HK-2 (cell line): ENCODE data around the gene GALT.
A peak's percentile ranks its signal among the peaks of the same experiment; 100 is the strongest.

Source experiments
- DNase-seq: peaks from one replicate; pipeline ENCODE4 v3.0.0-alpha.2; 2018; ENCODE audit not compliant: unreplicated experiment

Gene GALT

DNA sequence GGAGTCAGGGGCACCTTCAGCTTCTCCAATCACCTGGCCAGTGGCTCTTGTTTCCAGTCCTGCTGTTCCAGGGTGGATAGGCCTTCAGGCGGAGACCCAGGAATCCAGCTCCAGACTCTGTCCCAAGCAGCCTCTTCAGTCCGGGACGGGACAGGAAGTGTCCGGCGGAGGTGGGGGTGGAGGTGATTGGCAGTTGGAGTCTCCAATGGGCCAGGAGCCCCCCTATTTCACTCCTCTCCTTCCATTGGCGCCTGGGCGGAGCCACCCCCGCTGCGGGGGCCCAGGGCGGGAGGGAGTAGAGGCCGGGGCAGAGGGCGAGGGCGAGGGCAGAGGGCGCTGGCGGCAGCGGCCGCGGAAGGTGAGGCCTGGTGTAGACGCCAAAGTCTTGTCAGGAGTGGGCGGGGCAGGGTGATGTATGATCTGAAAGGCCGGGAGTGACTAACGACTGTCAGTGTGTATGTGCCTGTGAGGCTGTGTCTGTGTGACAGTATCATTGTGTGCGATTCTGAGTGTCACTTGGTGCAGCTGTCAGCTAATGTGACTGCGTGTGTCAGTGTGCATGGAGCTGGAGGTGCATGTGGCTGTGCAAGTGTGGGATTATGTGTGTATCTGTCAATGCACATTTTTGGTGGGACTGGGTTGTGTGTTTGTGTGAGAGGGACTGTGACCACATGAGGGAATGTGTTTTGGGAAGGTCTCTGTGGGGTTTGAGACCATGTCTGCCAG, 5.6 kb downstream of the GALT start, which contains the start of gene IL11RA:
IL11RA (plus strand) TSS at position 310 of the 726 bp plus-strand sequence. CDS start 3,033 bp downstream, outside the sequence.
- peak; percentile 89 for DNase-seq

DNA sequence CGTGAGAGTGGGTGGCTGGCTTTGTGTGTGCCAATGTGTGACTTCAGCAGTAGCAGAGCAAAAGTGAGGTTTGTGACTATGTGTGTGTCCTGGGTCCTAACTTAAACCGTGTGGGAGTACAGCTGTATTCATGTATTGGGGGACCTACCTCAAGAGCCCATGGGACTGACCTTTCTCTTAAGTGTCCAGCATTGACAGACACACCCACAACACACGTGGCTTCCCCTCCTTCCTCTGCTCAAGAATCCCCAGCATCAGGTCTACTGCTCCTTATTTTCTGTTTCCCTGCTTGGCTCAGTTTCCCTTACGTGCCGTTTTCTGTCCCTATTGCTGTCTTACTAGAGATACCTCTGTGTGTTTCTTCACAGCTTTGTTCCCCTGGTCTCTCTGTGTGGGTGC, 6.1 kb downstream of the GALT start:
- no peak for DNase-seq

DNA sequence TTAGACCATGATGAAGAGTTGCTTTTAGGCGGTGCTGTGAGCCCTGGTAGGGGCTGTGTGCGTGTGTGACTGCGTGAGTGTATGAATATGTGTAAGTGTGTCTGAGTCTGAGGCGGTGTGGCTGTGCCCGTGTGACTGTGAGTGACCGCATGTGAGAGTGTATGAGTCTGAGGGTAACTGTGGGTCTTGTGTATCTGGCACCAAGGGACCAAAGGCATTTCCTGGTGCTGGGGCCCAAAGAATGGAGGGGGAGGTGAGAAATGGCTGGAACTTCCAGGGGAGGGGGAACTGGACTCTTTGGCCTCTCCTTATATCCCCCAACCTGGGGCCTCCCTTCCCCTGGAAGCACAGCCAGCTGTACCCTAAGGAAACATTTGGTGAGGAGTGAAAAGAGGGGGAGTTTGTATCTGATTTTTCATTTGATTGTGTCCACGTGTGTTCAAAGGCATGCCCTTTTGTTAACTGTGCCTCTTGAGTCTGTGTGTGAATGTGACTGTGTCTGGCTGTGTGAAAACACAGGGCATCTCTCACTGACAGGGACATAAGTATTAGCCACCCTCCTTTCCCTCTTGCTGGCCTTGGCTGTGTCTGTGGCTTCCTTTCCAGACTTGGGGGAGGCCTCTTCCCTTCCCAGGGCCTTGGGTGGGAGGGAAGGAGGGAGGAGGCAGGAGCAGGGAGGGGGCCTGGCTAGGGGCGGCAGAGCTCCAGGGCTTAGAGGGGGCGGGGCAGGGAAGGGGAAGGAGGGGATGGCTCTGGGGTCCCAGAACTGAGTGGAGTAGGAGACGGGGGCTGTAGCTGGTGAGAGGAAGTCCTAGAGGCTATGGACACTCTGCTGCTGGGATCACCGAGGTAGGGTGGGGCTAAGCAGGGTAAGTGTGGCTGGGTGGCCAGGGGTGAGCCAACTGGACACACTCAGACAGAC, 6.9 kb downstream of the GALT start:
- DNase-seq, result no peak

DNA sequence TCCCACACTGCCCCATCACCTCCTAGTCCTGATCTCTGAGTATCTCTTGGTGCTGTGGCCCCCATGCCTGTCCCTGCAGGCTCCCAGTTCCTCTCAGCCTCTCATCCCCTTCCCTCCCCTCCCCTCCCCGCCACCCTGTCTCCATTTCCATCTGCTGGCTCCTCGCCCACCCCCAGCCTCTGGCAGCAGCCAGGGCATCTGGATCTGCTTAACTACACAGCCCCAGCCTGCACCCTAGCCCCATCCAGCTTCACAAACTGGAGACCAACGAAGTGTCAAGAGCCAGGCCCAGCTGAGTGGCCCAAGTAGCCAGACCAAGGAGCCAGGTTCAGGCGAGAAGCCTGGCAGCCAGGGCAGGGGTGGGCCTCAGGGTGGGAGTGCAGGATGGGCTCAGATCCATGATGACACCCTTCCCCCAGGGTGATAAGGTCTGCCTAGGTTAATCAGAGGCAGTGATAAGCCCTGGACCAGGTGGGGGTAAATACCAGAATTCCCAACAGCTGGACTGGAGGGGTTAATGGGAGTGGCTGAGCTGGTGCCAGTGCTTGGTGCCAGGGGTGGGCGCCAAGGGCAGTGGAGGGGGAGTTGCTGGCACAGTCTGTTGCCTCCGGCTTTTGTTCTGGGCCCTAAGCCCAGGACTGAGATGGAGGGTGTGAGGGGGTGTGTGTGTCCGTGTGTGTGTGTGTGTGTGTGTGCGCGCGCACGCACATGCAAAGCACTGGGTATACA, 8.0 kb downstream of the GALT start:
- DNase-seq, result no peak

DNA sequence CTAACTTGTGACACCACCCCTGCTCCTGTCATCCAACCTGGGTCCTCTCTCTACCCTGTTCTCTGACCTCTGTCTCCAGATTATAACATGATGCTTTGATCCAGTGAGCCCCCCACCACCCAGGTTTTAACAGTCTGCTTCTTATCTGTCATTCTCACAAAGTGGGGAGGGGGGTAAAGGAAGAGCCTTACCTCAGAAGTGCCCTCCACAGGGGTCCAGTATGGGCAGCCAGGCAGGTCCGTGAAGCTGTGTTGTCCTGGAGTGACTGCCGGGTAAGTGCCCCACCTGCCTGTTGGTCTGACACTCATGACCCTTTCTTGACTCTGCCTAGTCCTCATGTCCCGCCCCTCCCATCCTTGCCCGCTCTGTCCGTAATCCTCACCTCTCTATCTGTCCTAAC, 8.9 kb downstream of the GALT start:
- DNase-seq, result no peak

DNA sequence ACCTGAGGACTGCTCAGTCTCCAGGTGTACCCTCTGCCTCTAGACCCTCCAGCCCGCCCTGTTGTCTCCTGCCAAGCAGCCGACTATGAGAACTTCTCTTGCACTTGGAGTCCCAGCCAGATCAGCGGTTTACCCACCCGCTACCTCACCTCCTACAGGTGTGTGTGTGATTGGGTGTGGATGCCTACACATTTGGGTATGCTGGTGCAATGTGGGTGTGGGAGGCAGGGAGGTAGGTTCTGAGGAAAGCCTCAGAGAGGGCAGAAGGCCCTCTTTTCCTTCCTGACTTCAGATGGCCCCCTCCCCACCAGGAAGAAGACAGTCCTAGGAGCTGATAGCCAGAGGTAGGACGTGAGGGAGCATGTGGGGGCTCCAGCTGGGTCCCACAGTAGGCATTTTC, 10.5 kb downstream of the GALT start:
- no peak for DNase-seq

DNA sequence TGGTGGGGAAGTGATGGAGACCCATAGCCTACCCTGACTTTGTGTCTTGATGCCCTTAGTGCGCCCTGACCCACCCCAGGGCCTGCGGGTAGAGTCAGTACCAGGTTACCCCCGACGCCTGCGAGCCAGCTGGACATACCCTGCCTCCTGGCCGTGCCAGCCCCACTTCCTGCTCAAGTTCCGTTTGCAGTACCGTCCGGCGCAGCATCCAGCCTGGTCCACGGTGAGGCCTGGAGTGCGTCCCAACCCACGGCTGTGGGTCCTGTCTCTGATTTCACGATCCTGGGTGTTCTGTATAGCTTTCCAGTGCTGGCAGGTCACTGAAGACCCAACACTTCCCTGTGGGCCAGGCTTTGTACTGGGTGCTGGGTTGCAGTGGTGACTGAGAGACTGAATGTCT, 12.0 kb downstream of the GALT start:
- no peak for DNase-seq

DNA sequence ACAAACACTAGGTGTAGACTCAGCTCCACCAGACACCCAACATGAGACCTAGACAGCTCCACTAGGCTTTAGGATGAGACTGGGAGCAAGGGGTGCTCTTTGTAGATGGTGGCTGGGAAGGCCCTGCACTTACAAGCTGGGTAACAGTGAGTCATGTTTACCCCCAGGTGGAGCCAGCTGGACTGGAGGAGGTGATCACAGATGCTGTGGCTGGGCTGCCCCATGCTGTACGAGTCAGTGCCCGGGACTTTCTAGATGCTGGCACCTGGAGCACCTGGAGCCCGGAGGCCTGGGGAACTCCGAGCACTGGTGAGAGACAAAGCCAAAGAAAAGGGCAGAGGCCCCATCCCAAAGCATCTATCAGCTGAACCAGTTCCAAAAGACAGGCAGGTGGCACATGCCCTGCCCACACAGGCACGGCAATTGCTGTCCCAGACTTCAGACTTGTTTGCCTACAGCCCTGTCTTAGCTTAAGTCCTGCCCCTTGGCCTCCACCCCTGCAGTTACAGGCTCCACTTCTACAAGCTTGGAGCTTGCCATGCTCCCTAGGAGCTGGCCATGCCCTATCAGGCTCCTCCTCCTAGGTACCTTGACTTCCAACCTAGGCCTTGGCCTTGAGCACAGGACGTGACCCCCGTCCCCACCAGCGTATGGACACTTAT, 13.2 kb downstream of the GALT start:
- DNase-seq, result no peak

DNA sequence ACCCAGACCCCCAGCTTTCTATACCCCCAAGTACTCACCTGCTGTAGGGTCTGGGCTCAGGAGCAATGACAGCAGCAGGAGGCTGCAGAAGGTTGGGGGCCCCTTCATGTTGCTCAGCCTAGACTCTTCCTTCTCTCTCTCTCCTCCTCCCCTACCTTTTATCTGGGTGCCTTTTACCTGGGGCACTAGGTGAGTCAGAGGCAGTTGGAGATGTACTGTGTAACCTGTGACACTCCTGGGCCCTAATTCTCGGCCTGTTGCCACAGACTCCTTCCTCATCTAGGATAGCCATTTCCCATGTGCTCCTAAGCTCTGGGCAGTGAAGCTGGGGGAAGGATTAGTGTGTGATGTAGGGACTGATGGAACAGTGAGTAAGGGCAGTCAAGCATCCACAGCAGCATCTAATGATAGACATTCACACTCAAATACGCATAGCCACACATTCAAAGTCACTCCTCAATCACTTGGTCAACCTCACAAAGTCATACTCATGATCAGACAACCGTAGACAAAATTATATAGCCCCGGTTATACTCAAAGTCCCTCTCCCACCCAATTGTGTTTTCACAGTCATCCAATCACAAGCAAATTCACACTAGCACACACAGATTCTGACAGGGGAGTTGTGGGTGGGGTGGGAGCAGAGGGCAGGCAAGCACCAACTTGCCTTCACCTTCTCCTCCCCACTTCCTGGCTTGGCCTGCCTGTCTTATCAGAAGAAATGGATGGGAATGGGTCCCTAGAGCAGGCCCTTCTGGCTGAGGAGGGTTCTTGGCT, 16.2 kb downstream of the GALT start, which contains the start of gene CCL27:
CCL27 (minus strand) TSS at position 132 of the 777 bp plus-strand sequence; CDS start at position 108, 24 bp downstream.
- no peak for DNase-seq

DNA sequence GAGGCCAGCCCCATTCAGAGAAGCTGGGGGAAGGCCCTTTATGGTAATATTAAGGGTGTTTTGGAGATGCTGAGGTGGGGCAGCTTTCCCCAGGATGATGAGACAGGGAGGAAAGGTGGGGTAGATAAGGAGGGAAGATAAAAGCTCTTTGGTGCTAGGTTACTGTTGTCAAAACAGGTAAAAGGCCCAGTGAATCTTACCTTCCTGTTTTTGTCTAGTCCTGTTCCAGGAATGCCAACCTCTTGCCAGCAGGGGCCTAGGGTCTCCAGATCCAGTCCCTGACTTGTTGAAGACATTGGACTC, 16.8 kb downstream of the GALT start:
- DNase-seq, result no peak

DNA sequence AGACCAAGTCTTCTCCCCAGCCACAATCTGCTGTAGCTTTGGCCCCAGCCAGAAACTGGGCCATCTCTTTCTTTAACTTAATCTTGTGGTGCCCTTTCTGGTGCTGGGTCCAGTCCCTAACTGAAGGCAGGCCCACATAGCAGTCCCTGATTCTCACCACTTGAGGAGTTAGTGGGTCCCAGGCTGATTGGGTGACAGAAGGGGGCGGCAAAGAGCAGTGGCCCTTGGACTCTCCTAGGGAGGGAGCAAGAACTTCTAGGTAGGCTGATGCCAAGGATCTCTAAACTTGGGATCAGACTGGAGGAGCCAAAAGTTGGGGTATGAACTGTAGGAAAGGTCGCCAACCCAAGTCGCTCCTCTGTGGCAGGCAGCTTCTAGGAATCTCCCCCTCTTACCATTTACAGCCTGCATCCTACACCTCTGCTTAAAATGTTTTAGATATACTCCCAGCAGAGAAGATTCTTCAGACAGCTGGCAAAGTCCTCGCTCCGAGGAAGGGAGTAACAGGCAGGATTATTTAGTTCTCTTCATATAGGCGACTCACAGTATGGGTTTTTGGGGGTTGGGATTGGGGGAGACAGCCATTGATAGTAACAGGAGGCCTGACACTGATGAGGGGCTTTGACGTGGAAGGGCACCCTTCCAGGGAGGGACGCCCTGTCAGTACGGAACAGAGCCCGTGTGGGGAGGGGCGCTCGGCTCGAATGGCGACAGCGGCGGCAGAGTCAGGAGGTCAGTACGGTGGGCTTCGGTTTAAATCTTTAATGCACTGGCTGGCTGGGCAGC, 18.0 kb downstream of the GALT start:
- peak; percentile 61 for DNase-seq

DNA sequence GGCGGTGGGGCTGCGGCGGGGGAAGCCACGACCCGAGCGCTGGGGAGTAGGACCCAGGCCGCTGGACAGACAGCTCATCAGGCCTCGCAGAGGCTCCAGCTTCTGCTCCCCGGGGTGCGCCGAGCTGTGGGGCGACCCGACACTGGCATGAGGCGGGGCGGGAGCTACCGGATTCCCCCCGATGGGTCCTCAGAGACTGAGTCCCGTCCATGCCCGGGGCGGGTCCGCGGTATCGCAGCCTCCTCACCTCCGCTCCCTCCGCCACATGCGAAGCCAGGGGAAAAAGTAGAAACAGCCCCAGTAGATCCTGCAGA, 18.5 kb downstream of the GALT start:
- no peak for DNase-seq

DNA sequence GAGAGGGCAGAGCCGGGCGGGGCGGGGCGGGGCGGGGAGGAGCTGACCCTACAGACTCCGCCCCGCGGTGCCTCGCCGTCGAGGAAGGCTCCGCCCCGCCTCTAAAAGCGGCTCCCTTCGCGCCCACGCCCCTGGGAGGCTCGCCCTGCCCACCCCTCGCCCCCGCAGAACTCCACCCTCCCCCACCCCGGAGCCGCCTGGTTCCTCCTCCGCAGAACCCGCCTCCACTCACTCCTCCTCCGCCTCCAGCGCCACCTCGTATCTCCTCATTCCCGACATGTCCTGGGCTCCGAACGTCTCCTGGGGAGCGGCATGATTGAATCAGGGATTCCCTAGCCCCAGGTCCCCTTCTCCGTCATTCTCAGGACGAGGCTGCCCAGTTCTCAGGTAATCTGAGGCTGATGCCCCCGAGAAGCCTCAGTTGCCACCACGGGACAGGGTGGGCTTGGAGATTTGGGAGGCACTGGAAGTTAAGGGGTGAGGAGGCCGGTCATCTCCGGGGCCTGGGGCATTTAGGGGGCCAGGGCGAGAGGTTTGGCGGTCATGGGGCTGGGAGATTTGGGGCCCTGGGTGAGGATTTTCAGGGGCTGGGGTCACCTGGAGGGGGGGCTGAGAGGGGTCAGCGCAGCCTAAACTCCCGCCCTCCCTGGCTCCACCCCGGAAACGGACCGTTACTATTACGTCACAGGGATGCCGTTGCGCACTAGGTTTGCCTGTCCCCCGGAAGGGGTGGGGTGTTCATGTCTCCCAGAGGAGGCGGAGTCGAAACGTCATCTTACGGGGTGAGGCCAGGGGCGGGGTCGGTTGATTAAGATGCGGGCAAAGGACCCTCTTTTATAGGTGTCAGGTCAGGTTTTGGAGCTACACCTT, 19.1 kb downstream of the GALT start:
- DNase-seq, result peak; percentile 89

DNA sequence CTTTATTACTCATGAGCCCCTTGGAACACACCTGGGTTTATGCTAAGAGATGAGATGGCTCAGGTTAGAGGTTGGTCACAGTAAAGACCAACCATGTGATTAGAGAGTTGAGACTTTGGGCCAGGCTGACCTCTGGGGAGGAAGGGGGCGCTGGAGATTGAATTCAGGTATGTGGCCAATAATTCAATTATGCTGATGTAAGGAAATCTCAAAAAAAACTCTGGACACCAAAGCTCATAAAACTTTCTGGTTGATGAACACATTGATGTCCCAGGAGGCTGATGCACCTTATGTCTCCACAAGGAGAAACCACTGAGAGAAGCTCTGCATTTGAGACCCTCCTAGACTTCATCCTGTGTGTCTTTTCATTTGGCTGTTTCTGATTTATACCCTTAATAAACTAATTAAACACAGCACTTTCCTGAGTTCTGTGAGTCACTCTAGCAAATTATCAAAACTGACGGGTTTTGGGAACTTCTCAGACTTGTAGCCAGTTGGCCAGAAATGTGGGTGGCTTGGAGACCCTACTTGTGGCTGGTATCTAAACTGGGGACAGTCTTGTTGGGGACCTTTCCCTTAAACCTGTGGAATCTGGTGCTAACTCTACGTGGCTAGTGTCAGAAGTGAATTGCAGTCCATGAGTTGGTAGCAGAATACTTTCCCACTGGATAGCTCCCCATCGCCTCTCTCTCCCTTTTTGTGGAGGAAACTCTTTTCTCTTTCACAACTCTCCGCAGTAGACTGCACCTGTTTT, 23.5 kb downstream of the GALT start:
- no peak for DNase-seq

DNA sequence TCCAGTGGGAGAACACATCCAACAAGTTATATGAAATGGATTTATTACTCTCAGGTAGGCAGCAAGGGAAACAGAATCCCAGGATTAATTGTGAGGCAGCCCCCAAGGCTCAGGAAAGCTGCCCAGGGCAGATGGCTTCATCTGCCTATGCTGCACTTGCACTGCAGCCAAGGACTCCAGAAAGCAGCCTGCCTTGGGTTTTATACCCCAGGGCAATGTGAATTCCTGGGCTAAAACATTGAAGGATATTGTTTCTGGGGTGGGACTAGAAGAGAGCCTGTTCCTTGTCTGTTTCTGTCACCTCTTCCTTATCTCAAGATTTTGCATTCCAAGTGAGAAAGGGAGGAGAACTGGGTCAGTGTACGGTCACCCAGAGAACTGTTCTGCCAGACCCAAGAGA, 24.8 kb downstream of the GALT start:
- no peak for DNase-seq

DNA sequence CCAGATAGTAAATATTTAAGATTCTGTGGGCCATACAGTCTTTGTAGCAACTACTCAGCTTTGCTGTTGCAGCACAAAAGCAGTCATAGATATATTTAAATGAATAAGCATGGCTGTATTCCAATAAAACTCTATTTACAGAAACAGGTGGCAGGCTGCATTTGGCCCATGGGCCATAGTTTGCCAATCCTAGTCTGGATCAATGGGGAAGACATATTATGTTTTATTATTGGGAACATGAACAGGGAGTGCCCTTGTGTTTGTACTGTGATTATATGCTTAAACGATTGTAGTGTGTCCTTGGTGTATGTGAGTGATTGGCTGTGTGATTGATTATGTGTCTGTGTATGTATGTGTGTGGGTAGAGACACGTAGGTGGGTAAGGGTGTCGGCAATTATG, 28.0 kb downstream of the GALT start:
- DNase-seq, result no peak

DNA sequence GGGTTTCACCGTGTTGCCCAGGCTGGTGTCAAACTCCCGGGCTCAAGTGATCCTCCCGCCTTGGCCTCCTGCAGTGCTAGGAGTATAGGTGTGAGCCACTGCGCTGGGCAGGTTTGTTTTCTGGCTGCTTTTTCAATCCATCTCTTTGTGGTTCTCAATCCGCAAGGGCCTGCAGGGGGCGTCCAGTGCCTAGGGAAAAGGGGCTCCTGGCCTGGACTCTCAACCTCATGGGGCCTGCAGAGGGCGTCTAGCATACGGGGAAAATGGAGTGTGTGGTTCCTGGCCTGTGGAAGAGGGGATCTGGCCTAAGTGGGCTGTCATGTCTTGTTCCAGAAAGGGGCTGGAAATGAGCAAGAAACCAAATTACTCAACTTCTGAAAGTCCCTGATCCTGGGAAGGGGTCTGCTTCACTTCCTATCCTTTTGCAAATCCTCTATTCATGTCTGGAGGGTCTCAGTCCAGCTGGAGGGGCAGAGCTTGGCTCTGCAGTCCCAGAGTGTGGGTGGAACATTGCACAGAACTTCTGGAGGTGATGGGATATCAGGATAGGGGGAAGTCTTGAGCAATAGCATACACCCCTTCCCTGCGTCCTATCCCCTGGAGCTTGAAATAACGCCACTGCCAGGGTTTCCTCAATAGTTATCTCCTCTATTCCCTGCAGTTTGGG, 28.7 kb downstream of the GALT start:
- DNase-seq, result peak; percentile 27

DNA sequence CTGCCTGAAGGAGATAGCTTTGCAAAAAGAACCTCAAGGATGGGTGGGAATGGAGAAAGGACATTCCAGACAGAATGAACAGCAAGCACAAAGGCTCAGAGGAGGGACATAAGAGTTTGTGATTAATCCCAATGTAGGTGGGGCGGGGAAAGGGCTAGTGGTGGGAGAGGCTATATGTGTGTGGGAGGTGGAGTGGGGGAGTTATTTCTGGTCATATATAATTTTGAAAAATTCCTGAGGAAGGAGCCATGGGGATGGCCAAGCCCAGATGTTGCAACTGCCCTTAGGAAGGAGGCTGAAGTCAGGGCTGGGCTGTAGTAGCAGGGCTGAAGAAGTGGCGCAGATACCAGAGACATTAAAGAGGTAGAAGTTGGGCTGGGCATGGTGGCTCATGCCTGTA, 29.4 kb downstream of the GALT start:
- no peak for DNase-seq
